Fibroblast of skin of abdomen (primary cell): Measurements from ENCODE around the gene ATP5MG.
A peak's percentile ranks its signal among the peaks of the same experiment; 100 is the strongest.
"Not testable (repeated sequence)": the region's sequence is repeated elsewhere in the genome, so short reads cannot be mapped to it uniquely, and the experiment has no call there.

ENCODE experiments used
- DNase-seq: peaks from one replicate; pipeline ENCODE4 v3.0.0-alpha.2; 2013

Gene ATP5MG

DNA sequence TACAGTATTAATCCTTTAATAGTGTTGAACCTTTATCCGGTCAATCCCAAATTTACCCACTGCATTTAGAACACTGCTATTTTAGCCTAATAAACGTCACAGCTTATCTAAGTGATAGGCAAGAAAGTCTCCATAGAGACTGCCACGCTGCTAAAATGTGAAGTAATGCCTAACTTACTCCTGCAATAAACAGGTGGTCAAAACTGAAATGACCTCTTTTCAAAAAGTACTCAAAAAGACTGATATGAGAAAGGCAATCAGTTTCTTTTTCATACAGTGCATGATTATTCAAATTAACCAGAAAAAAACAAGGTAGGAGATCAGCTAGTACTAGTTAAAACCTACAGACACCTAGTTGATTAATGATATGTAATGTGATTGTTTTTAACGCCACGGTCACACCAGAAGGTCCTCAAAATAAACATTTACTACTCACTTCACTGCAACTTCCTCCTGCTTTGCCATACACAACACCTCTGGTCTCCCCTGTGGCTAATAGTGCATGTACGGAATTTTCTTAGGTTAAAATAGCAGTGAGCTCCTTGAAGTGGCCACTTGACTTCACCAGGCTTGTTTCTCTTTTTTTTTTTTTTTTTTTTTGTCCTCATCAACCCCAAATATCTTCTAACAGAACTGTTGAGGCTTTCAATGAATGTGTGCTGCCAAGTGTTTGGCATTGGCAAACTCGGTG lies 8.8 kb downstream of the ATP5MG start:
- DNase-seq: no peak

DNA sequence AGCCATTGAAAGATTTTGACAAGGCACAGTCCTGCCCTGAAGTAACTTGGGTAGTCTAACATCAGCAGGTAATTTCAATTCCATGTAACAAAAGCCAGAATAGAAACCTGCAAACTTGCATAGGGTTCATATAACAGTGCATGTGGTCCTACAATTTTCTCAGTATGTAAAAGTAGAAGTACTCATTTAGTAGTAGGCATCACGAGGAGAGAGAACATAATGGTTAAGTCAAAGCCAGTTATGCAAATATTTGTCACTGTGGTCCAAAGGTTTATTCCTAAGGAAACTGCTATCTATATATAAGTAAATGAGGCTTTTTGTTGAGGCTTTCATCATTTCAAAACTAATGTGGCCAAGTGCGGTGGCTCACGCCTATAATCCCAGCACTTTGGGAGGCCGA lies 10.1 kb downstream of the ATP5MG start:
- no peak for DNase-seq

DNA sequence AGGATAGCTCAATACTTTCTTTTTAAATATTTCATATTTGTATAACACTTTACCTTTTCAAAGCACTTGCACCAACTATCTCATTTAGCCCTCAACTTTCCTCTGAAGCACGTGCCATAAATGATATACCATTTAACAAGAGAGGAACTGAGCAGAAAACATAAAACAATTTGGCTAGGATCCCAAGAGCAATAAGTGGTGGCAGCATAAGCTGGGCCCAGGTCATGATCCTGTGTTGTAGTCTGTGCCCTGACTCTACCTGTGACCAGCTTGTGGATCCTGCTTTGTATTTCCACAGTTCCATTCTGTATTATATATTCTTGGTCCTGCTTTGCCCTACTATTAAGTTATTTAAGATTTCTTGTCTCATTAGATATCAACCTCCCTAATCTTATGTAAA lies 11.5 kb downstream of the ATP5MG start:
- no peak for DNase-seq

DNA sequence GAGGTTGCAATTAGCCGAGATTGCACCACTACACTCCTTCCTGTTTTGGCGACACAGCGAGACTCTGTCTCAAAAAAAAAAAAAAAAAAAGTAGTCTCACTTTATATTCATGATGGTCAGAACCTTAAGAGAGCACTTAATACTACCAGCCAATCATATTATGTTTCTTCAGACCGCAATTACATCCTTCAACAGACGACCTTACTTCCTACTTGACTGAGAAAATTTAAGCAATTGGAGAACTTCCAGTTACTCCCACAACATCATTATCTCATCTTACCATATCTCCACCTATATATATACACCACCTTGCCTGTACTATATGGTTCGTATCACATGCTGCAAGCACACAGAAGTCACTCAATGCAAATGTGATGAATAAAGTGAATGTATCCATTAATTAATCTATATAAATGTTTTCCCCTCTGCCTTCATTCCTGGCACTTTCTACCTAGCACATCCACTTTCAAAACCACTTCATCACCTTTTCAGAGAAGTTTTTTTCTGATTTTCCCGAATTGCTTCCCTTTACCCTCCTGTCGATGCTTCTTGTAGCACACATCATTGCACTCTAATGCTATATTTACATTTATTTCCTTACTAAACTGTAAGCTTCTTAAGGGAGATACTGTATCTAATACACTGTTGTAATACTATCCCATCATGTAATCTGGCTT lies 13.8 kb downstream of the ATP5MG start:
- DNase-seq: no peak

DNA sequence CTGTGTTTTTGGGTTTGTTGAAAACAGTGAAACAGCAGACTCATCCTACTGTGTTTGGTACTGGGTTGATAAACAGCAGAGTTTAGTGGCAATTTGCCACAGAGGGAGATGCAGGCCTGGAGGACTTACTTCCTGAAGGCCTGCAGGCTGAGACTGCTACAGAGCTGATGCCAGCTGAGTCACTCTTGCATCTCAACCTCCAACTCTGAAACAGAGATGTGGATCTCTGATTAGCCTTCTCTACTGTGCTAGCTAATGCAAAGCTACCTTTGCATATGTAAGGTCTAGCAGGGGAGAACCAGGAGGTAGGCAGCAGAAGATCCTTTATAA lies 14.3 kb downstream of the ATP5MG start:
- peak; percentile 91 for DNase-seq

DNA sequence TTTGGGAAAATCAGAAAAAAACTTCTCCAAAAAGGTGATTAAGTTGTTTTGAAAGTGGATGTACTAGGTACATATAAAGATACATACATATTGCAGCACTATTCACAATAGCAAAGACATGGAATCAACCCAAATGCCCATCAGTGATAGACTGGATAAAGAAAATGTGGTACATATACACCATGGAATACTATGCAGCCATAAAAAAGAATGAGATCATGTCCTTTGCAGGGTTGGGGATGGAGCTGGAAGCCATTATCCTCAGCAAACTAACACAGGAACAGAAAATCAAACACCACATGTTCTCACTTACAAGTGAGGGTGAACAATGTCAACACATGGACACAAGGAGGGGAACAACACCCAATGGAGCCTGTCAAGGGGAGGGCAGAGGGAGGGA lies 15.5 kb downstream of the ATP5MG start:
- DNase-seq: not testable (repeated sequence)

DNA sequence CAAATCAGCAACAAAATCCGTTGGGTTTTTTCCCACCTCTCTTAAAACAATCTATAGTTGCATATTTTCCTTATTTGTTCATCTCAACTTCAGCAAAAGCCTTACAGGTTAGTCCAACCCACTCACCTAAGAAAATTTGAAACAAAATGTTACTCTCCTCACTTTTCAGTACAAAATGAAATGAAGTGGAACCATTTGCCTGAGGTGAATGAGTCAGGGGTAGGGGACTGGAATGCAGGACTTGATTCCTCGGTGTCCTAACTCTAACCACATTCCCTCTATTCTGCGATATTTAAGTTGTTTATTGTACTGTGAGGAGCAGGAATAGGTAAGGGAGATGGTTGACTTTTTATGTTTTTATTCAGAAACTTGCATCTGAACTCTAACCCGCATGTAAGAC lies 16.4 kb downstream of the ATP5MG start:
- DNase-seq: no peak

DNA sequence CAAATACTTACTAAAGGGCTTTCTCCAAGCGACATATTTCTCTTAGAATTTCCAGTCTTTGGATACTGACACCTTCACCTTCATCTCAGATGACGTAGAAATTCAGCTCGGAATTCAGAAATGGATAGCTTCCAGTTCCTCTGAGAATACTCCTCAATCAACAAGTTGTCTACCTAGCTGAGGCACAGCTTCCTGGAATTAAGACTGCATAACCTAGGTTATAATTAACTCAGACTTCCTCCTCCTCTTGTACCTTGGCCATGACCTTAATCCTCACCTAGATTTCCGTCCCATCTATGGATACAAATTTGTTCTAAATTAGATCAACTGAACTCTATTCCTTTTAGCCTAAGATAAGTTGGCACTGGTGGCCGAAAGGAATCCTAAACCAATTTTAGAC lies 17.4 kb downstream of the ATP5MG start:
- DNase-seq: no peak

DNA sequence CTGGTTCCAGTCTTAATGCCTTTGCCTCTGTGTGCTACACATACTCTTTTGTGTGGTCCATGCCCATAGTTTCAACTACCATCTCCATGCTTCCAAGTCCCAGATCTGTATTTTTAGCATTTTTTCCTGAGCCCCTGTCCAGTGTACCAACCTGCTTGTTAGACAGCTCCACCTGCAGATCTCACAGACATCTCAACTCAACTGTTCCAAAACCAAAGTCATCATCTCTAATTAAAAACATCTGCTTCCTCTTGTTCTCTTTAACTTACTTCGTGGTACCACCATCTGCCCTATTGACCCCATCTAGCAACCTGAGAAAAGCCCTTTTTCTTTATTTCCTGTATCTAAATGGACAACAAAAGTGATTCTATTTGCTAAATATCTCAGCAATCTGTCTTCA lies 26.3 kb downstream of the ATP5MG start:
- no peak for DNase-seq

DNA sequence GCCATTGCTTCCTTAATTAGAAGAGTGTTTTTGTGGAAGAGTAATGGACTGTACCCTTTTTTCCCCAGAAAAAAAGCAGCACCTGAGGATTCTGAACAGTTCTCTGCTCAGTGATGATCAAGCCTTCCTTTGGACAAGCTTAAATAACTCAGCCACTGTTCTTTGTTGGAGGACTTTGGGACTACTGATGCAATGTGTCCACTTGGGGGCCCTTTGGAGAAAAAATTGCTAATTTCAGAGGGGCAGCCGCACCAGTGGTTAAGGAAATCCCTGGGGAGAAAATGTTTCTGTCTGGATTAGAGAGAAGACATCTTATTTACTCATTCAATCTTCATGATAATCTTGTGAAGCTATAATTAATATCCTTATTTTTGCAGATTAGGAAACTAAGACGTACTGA lies 29.6 kb downstream of the ATP5MG start:
- DNase-seq: no peak

DNA sequence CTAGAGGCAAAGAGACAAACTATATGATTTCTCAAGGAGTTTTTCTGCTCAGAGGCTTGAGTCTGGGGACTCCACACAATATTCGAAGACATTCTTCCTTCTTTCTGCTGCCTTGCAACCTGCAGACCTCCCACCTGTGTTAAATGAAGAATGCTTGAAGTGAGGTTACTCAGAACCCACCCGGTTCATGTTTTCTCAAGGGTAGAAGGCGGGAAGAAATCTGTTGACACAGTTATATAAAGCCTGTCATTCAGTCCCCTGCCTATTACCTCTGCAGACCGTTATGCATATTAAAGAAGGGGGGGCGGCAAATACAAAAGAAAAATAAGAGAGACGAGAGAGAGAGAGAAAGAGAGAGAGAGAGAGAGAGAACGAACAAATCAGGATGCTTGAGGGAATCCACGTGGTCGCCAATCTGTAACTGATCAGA lies 32.7 kb downstream of the ATP5MG start:
- DNase-seq: peak; percentile 45

DNA sequence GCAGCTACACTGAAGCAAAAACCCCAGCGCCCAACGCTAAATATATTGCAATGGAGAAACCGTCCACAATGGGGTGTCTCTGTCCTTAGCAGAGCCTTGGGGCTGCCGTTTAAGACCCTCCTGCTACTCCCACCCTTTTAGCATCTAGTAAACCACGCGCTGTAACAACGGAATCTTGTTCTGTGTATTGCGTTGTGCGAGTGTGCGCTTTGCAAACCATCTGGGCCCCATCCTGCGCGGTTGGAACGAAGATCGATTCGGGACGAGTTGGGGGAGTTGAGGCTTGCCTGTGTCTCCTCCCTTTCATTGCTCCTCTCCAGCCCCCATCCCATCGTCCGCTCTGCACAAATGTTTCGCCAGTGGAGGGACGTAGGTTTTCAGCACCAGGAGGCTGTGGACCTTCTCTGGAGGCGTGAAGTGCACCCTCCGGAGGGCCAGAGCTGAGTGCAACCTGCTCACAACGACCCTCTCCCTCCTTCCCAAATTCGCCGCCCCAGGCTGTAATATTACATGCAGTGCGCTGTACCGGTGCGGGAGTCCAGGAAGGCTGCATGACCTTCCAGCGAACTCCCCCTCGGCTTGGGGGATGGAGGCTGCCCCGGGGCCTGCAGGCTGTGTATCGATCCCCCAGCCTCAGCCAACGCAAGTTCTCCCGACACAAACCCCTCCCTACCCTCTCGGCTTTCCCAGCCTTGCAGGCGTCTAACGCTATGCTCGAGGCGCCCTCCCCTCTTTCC lies 33.3 kb downstream of the ATP5MG start:
- no peak for DNase-seq

DNA sequence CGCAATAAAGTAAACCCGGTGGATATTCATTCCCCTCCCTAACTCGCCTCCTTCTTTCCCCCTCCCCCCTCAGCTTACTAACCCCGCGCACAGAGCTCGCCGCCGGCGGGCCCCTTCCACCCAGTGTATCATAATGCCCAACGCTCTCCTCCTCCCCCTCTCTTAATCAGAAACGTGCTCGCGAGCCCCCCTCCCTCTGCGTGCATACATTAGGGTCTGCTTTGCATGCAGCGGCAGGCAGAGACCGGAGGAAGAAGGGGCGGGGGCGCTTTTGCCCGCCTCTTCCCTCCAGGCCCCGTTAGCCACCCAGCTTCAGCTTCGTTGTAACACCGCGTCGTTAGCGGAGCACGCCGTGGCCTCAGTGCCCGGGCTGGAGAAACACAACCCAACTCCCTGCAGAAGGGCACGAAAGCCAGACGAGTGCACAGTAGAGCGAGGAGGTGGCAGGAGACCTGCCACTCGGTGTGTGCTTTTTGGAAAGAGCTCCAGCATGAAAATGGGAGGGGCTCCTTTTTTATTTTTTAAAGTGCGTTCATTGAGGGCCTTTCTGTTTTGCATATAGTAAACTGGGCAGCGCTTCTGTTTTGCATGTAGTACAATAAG lies 34.0 kb downstream of the ATP5MG start:
- DNase-seq: peak; percentile 47

DNA sequence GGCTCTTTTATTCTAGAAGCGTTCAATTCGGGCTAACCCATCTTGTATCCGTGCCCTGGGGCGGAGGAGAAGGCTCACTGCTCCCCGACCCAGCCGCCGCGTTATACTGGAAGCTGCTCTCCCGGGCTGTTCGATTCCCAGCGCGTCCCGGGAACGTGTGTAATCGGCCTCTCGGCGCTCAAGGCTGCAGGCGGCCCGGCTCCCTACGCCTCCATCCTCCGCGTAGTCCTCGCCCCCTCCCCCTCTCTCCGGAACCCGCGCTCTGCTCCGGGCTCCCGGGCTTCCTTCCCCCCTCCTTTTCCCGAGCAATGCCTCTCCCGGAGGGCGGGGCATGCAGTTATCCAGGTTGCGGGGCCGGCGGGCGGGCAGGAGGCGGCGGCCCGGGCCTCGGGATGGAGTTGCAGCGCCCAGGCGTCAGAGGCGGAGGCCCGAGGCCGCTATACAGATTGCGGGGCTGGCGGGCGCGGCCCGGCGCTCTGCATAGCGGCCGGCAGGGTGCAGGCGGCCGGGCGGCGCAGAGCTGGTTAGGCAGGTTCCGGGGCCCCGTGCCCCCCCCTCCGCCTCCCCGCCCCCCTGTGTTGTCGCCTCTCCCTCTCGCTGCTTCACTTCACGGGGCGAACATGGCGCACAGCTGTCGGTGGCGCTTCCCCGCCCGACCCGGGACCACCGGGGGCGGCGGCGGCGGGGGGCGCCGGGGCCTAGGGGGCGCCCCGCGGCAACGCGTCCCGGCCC lies 34.7 kb downstream of the ATP5MG start, which contains the start of gene KMT2A:
Gene KMT2A (plus strand): TSS at position 600 of the 732 bp plus-strand sequence. CDS start 21 bp downstream, at position 621.
- peak; percentile 99 for DNase-seq

DNA sequence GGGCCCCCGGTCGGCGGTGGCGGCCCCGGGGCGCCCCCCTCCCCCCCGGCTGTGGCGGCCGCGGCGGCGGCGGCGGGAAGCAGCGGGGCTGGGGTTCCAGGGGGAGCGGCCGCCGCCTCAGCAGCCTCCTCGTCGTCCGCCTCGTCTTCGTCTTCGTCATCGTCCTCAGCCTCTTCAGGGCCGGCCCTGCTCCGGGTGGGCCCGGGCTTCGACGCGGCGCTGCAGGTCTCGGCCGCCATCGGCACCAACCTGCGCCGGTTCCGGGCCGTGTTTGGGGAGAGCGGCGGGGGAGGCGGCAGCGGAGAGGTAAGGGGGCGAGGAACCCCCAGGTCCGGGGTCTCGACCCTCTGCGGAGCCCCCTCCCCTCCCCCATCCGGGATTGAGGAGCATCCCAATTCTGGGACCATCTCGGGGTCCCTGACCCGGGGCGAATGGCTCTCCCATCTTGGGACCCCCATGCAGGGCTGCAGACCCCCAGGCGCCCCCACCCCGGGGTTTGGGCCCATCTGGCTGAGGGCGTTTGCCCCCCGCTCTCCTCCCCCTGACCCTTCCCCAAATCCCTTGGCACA lies 35.3 kb downstream of the ATP5MG start:
- DNase-seq: no peak

DNA sequence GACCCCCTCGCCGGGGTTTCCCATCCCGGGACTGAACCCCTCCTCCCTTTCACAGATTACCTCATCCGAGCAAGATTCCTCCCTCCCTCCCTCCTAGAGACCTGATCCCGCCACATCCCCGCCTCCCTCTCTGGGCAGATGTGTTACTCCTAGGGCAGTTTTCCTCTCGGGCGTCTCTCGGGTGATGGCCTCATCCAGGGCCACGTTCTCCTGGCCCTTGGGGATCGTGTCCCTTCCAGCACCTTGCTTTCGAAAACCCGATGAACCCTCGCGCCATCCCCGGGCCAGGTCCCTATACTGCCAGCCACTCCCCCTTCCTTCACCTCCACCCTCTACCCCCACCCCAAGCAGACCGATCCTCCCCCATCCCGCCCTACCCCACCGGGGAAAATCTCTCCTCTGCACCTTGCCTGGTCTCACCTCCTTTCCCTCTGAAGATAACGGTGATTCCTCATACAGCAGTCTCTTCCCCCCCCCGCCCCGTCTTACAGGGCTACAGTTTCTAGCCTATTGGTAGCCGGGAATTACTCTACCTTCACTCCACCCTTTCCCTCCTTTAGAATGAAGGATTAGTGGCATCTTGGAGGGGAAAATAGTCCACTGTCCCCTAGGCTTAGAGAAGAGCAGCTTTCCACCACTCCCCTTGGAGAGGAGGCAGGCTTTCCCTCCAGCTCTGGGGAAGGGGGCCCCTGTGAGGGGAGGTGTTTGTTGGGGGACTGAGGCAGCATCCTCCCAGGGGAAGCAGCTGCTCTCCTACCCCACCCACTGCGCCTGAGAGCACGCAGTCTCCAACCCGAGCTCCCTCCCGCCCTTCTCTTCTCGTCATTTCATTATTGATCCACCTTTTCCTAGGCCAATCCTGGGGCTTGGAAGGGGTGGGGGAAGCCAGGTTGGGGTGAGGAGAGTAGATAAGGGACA lies 36.1 kb downstream of the ATP5MG start:
- peak; percentile 32 for DNase-seq

DNA sequence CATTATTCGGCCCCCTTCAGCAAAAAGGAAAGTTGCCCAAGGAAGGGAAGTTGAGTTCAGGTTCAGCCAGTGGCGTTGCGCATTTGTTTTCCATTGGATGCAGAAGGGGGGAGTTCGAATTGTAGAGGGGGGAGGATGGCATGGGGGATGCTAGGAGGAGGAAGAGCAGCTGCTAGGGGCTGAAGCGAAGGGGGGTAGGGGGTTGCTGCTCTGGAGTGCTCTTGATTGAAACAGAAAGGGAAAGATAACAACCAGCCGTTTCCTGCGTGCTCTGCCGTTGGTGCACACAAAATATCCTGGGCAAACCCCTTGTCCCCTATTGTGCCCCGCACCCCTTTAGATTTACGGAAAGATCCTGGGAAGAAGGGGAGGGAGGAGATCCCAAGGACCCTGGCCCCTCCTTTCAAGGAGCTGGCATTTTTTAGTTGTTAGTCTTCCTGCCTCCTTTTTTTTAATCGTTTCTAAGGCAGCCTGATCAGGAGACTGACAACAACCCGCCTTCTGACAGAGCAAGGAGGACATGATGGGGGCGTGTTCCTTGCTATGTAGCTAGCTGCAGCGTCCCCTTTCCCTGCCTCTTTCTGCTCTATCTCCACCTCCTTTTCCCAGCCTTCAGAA lies 37.0 kb downstream of the ATP5MG start:
- peak; percentile 77 for DNase-seq

DNA sequence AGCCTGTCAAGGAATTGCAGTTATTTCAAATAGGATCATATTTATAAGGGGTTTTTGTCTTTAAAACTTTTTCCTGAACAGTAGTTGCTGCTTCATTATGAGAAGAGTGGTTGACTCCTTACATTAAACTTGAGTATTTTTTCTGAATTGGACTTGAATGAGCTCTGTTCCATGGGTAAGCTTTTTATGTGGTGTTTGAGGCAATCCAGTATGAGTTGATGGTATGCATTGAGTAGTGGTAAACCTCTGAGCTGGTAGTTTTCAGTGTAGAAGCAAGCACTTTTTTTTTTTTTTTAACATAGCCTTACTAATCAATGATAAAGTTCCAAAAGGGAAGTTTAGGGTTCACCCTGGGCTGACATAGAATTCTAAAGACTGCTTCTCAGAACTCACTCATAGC lies 38.2 kb downstream of the ATP5MG start:
- DNase-seq: no peak

DNA sequence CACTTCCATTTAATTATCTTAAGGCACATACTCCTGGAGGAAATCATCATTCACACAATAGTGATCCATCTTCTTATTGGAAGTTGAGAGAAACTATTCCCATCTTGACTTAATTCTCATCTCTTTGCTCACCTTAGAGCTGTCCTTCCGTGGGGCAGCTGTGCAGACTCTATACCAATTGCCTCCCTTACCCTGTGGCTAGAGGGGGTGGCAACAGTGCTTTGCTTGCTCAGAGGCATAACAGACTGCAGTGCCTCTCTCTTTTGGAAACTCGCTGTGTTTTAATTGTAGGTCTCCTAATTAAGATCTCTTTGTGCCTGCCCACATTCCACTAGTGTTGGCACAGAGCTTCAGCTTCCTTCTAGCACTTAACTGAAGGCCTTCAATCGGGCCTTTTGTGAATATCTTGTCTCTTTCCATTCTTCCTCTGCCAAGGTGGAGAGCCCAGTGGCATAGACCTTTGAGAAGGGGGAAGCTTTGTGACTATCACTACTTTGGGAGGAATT lies 40.4 kb downstream of the ATP5MG start:
- no peak for DNase-seq

DNA sequence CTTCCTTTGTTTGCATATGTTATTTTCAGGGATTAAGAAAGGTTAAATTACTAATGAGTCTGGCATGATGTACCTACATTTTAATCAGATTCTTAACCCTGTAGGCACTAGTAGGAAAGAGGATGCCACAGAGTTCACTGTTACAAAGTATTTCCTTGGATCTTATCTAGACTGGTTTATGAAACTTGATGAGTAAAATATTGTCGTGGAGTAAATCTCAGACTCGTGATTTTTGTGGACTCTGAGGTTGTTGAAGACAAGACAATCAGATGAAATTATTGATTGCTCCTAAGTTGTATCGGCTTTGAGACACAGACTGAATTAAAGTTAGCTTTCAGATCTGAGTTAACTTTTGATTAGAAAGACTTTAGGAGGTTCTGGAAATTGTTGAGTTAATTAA lies 40.9 kb downstream of the ATP5MG start:
- DNase-seq: no peak
